ENCODE results near the gene SCAMP4. TPM values are rescaled to one million over a fixed set of nuclear protein-coding genes. Genes with fewer than 3 reads are reported as not detected.

SCAMP4 gene
- total RNA-seq (2011; cell fraction: chromatin; rRNA removed; ENCODE audit: low replicate concordance), result 53.4 and 162 TPM in 2 replicates
- 113 and 133 TPM in 2 replicates for total RNA-seq (2011; cell fraction: nucleolus; rRNA removed)
- 92.1 and 94.1 TPM in 2 replicates for total RNA-seq (2011; cell fraction: nucleoplasm; rRNA removed)
- total RNA-seq (2014; rRNA removed), result 20.9 and 26.4 TPM in 2 replicates
- total RNA-seq (2014; rRNA removed; fragmentation: Illumina TruSeq; extraction: Trizol), result 4.1 and 5.6 TPM in 2 replicates
- total RNA-seq (2015; rRNA removed; fragmentation: Illumina TruSeq; extraction: Trizol), result 12.8 and 13.2 TPM in 2 replicates
- 40.3 and 45.9 TPM in 2 replicates for total RNA-seq (2021)
- 6.7 and 8.9 TPM in 2 replicates for polyA plus RNA-seq (2011; rRNA removed)
- 8.3 and 13.1 TPM in 2 replicates for polyA plus RNA-seq (2011; cell fraction: cytosol; rRNA removed)
- polyA plus RNA-seq (2011; cell fraction: nucleus; rRNA removed), result 20.3 and 35.7 TPM in 2 replicates
- 26.7 and 53.0 TPM in 2 replicates for polyA plus RNA-seq (2012)
- polyA plus RNA-seq (2014; fragmentation: Illumina TruSeq; extraction: Trizol), result 15.2 and 26.1 TPM in 2 replicates
- under 1 TPM; 0.81 to 0.89 TPM for polyA plus RNA-seq (2014; fragmentation: Nextera tagmentation; extraction: Ambion mirVana)
- polyA plus RNA-seq (2014; rRNA removed), result 17.1 and 19.3 TPM in 2 replicates
- polyA minus RNA-seq (2011; rRNA and poly(A)+ RNA removed), result 3.4 and 5.9 TPM in 2 replicates
- 13.0 and 23.2 TPM in 2 replicates for polyA minus RNA-seq (2011; cell fraction: cytosol; rRNA and poly(A)+ RNA removed)
- 12.0 and 13.3 TPM in 2 replicates for polyA minus RNA-seq (2011; cell fraction: nucleus; rRNA and poly(A)+ RNA removed)
- Bru-seq, nascent RNA, result percentile 62 among the genes with signal in this experiment
- percentile 64 among the genes with signal in this experiment for BruChase-seq, experiment 1, labeled RNA remaining after a 2-hour chase
- percentile 71 among the genes with signal in this experiment for BruChase-seq, experiment 2, labeled RNA remaining after a 6-hour chase
- long read RNA-seq, experiment 1, transcript SCAMP4-201 (7 exons, 2,684 nt), result major isoform, 18 of 66 reads
- long read RNA-seq, experiment 1, partial matches to known transcripts, result 38 of 66 reads
- long read RNA-seq, experiment 1, other reads (novel, unspliced or antisense), result 2 of 66 reads
- long read RNA-seq, experiment 2, partial matches to known transcripts, result 7 of 34 reads
- long read RNA-seq, experiment 2, other reads (novel, unspliced or antisense), result 19 of 34 reads
- long read RNA-seq, experiment 3, result 0 reads

GRCh38 chr19:1905110-1905862 lies at the start of gene SCAMP4, which contains the start of gene ADAT3:
SCAMP4 (plus strand) TSS chr19:1905399; CDS start chr19:1915020, 9,621 bp downstream.
ADAT3 (plus strand) TSS chr19:1905399; CDS start chr19:1912048, 6,649 bp downstream.
- Histone ChIP-seq H3K36me3 (ENCODE audit: control insufficient read depth, insufficient read depth, low read length) (peaks cover 28% of the 10 kb centered on the region; the same call in 1 of the 3 replicates), H3K4me2 (ENCODE audit: insufficient read depth, low read length) (peak within 1 kb of the TSS; percentile 99), H3K27me3 (ENCODE audit: control insufficient read depth in 2 of 2, insufficient read depth in 2 of 2, low read length in 2 of 2) (no peaks in the 10 kb centered on the region), H3K27ac (ENCODE audit: extremely low read depth, low read depth, low read length) (peak within 1 kb of the TSS; percentile 85), H3K79me2 (ENCODE audit: control insufficient read depth, insufficient read depth, low read length) (peaks cover 47% of the 10 kb centered on the region), H3K9me3 (replicated peaks; ENCODE audit: control insufficient read depth, insufficient read depth, low read depth, low read length) (no peaks in the 10 kb centered on the region), H2AFZ (ENCODE audit: low read depth, low read length) (peak within 1 kb of the TSS; percentile 84), H3K9ac (ENCODE audit: insufficient read depth in 1 of 2, low read depth in 2 of 2, low read length in 2 of 2) (peak within 1 kb of the TSS; percentile 91 to 94), H3K9me1 (ENCODE audit: control insufficient read depth, insufficient read depth, low read length) (no peaks in the 10 kb centered on the region), H4K20me1 (replicated peaks; ENCODE audit: control insufficient read depth, insufficient read depth, low read length) (no peaks in the 10 kb centered on the region; the same call in 1 of the 2 replicates), H3K4me3 (peak within 1 kb of the TSS; percentile 81), H3K4me1 (replicated peaks in 1 of 2; ENCODE audit: control insufficient read depth in 2 of 2, insufficient read depth in 2 of 2, low read length in 2 of 2) (peaks cover 16 to 53% of the 10 kb centered on the region in 2 experiments; a peak in 4 of 5 replicates)
- POLR2A ChIA-PET, result interaction anchor here (0.6 to 1.2 kb wide), 4 partner anchors 22 to 1524 kb away, joined by 3 to 4 read pairs (median 3); no protein-coding TSS in a partner anchor
- under 1% methylated on average over 54 of the region's 92 CpGs for WGBS (ENCODE audit: insufficient coverage, low coverage, missing lambda C conversion rate)
- CTCF ChIA-PET (ENCODE audit: low intra/inter-chr PET ratio), result no interaction called here
- FAIRE-seq, result peak; percentile 94
- peak; percentile 93 to 99 (median 96) for DNase-seq (ENCODE audit: extremely low read depth in 1 of 4, low spot score in 3 of 4)
- no TSS peak for BruUV-seq (replicated peaks)
- intact Hi-C loops (cut with micrococcal nuclease) (no loop called here), in situ Hi-C loops (cut with MboI) (no loop called here)
- peak; percentile 99 for ATAC-seq
- TF ChIP-seq BCOR (IDR thresholded peaks at IDR 0.05) (0 out of 2 replicates have a peak, but pooled peaks have one; percentile 29), EP400 (IDR thresholded peaks at IDR 0.05) (peak; percentile 58; the same call in 1 of the 2 replicates), ZNF592 (IDR thresholded peaks at IDR 0.05) (peak; percentile 90), CBFA2T3 (IDR thresholded peaks at IDR 0.05) (no peak), MYC (IDR thresholded peaks at IDR 0.05; ENCODE audit: low read depth, low read length) (peak; percentile 45), MYC (CRISPR knock-in tag; IDR thresholded peaks at IDR 0.05; ENCODE audit: borderline replicate concordance, low read depth) (no peak), PRDM10 (IDR thresholded peaks at IDR 0.05; ENCODE audit: partially characterized antibody) (peak; percentile 13), IRF2 (CRISPR knock-in tag; IDR thresholded peaks at IDR 0.05) (no peak), GTF2A2 (tag; IDR thresholded peaks at IDR 0.05) (no peak)

Measured in K562 (cell line).